NCI-H345 (cell line): ENCODE results near the gene ABCC8.

ENCODE experiments used
- DNase-seq: peaks from one replicate; lab custom pipeline; 2025; lab: John Stamatoyannopoulos, UW

The ABCC8 gene

GRCh38 chr11:17351172-17351509 lies 125.5 kb downstream of the ABCC8 start:
- DNase-seq, result no peak

GRCh38 chr11:17350455-17351171 lies 126.0 kb downstream of the ABCC8 start:
- no peak for DNase-seq

- DNase-seq, result no peak
Observed at GRCh38 chr11:17347676-17348075, 129.0 kb downstream of the ABCC8 start.

- DNase-seq, result no peak
Observed at GRCh38 chr11:17343907-17344306, 132.7 kb downstream of the ABCC8 start.

- no peak for DNase-seq
Observed at GRCh38 chr11:17343257-17343656, 133.4 kb downstream of the ABCC8 start.
